8988T (cell line): ENCODE results near the gene TUNAR.
"Not testable (repeated sequence)": the region's sequence is repeated elsewhere in the genome, so short reads cannot be mapped to it uniquely, and the experiment has no call there.

ENCODE experiments used
- DNase-seq: peaks from one replicate; pipeline ENCODE4 v3.0.0; 2011

The TUNAR gene

GRCh38 chr14:95920769-95921438 lies 44.3 kb downstream of the TUNAR start:
- no peak for DNase-seq

- no peak for DNase-seq
Observed at GRCh38 chr14:95922080-95922479, 45.4 kb downstream of the TUNAR start.

DNA sequence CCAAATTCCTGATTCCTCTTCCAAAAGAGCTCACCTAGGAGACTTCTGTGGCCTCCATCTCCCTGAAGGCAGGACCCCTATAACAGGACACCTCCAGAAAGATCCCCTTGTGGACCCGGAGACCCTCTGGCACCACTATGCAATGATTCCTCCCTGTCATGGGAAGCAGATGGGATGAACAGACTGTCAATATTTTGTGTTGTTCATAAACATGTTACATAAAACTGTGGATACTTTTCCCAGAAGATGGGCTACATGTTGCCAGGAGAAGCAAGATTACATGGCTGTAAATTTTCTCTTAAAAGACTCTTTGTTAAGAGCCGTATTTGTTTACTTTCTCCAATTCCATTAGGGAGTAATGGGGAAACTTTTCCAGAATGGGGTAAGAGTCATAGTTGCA lies 52.1 kb downstream of the TUNAR start:
- DNase-seq: no peak

DNA sequence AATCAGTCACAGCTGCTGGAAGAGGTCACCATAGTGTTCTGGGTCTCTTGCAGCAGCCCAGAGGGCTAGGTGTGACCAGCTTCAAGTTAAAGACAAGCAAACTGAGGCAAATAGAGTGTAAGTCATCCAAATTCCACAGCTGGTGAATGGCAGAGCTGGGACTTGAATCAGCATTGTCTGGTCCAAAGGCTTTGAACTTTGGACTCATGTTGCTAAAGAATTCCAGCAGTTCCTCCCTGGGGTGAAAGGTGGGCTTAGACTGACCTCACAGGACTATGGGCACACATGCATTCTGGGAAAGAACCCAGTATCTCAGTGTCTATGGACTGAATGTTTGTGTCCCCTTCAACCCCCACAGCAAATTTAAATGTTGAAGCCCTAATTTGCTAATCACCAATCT lies 54.8 kb downstream of the TUNAR start:
- DNase-seq: no peak

- no peak for DNase-seq
Observed at GRCh38 chr14:95935228-95935822, 58.7 kb downstream of the TUNAR start.

- no peak for DNase-seq
Observed at GRCh38 chr14:95936041-95936440, 59.4 kb downstream of the TUNAR start.

DNA sequence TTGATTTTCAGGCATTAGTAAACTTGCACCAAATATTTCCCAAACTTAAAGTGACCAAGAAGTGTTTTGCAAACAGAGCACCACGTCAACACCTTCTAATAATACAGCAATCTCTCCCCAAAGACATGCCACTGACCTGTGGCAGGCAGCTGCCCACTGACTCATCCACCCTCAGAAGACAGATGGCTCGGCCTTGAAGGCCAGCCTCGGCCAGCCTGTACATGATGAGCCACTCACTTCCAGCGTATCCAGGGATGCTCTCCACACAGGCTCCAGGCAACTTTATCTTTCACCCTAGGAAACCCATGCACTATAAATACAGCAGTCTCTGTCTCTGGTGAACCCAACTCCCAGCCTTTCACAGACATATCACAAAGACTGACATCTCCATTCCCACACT lies 62.7 kb downstream of the TUNAR start:
- DNase-seq: no peak

DNA sequence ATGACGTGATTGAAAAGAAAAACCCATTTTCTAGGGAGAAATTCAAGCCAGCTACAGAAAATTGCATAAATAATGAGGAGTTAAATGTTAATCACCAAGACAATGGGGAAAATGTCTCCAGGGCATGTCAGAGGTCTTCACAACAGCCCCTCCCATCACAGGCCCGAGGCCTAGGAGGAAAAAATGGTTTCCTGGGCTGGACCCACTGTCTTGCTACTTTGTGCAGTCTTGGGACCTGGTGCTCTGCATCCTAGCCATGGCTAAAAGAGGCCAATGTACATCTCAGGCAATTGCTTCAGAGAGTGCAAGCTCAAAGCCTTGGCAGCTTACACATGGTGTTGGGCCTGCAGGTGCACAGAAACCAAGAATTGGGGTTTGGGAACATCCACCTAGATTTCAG lies 65.3 kb downstream of the TUNAR start:
- no peak for DNase-seq

GRCh38 chr14:95943699-95944098 lies 67.1 kb downstream of the TUNAR start:
- DNase-seq: no peak

DNA sequence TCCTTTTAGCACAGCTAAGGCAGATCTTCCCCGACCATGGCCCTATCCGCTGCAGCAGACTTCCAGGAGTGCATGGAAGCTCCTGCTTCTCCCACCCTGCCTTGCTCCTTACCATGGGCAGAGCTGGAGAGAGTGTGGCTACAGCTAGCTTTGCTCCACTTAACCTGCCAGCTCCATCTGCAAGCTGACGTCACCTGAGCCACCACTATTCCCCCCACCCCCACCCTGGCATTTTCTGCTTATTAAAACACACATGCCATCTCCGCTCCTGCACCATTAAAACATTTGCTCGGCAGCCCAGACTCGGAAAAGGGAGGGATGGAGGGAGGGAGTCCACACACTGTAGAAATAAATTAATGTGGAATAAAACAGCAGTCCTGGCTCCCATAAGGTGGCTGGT lies 67.8 kb downstream of the TUNAR start:
- DNase-seq: no peak

DNA sequence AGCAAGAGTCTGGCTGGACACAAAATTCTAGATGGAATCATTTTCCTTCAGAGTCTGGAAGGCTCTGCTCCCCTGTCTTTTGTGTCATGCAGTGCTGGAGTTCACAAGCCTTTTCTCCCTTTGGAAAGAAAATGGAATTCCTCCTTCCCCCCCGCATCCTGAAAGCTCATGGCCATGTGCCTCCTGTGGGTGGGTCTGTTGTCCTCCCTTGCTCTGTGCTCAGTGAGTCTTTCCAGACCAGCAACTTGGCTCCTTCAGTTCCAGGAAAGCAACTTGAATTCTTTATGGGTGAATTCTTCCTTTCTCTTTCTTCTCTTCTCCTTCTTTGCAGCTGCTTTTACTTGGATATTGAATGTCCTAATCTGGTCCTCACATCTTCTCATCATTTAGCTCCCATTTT lies 70.2 kb downstream of the TUNAR start:
- no peak for DNase-seq

- no peak for DNase-seq
Observed at GRCh38 chr14:95948558-95948981, 71.9 kb downstream of the TUNAR start.

GRCh38 chr14:95951359-95951758 lies 74.7 kb downstream of the TUNAR start:
- DNase-seq: no peak

GRCh38 chr14:95953111-95953724 lies 76.6 kb downstream of the TUNAR start:
- no peak for DNase-seq

- no peak for DNase-seq
Observed at GRCh38 chr14:95956601-95957460, 80.2 kb downstream of the TUNAR start.

GRCh38 chr14:95958105-95958504 lies 81.5 kb downstream of the TUNAR start:
- no peak for DNase-seq

GRCh38 chr14:95959317-95959716 lies 82.7 kb downstream of the TUNAR start:
- no peak for DNase-seq

- no peak for DNase-seq
Observed at GRCh38 chr14:95961481-95961880, 84.8 kb downstream of the TUNAR start.

GRCh38 chr14:95964901-95965300 lies 88.3 kb downstream of the TUNAR start:
- DNase-seq: no peak

GRCh38 chr14:95968048-95968447 lies 91.4 kb downstream of the TUNAR start:
- DNase-seq: not testable (repeated sequence)
